Measurements from ENCODE around the gene ZNF507.
"Not testable (repeated sequence)": the region's sequence is repeated elsewhere in the genome, so short reads cannot be mapped to it uniquely, and the experiment has no call there.

The ZNF507 gene

GRCh38 chr19:32367948-32368536 is 22.6 kb downstream of the ZNF507 start:
- Mint-ChIP-seq H3K27ac (peak overlapping the region; percentile 42), H3K4me1 (peaks cover 15% of the 10 kb centered on the region), H3K36me3 (peaks cover 51% of the 10 kb centered on the region), H3K9me3 (no peaks in the 10 kb centered on the region), H3K4me3 (no peak overlapping the region), H3K27me3 (no peaks in the 10 kb centered on the region)
- ATAC-seq (ENCODE audit: low read depth) (no peak), DNase-seq (ENCODE audit: low spot score in 2 of 2) (no peak)

GRCh38 chr19:32368787-32369186 is 23.4 kb downstream of the ZNF507 start:
- ATAC-seq (ENCODE audit: low read depth) = no peak
- peaks cover 15% of the 10 kb centered on the region for H3K4me1 Mint-ChIP-seq
- no peak for DNase-seq (ENCODE audit: low spot score in 2 of 2)
- H3K27ac Mint-ChIP-seq = no peak overlapping the region
- H3K9me3 Mint-ChIP-seq = no peaks in the 10 kb centered on the region
- no peak overlapping the region for H3K4me3 Mint-ChIP-seq
- no peaks in the 10 kb centered on the region for H3K27me3 Mint-ChIP-seq
- H3K36me3 Mint-ChIP-seq = peaks cover 52% of the 10 kb centered on the region

- Mint-ChIP-seq H3K4me3 (no peak overlapping the region), H3K27me3 (no peaks in the 10 kb centered on the region), H3K36me3 (peaks cover 48% of the 10 kb centered on the region), H3K27ac (no peak overlapping the region), H3K9me3 (no peaks in the 10 kb centered on the region), H3K4me1 (peaks cover 2% of the 10 kb centered on the region)
- DNase-seq (ENCODE audit: low spot score in 2 of 2) (no peak), ATAC-seq (ENCODE audit: low read depth) (no peak)
Measured at GRCh38 chr19:32372726-32373517, 27.5 kb downstream of the ZNF507 start.

GRCh38 chr19:32373585-32374295 is 28.3 kb downstream of the ZNF507 start:
- no peaks in the 10 kb centered on the region for H3K27me3 Mint-ChIP-seq
- H3K27ac Mint-ChIP-seq = no peak overlapping the region
- H3K36me3 Mint-ChIP-seq = peaks cover 45% of the 10 kb centered on the region
- peaks cover 2% of the 10 kb centered on the region for H3K4me1 Mint-ChIP-seq
- DNase-seq (ENCODE audit: low spot score in 2 of 2) (no peak), ATAC-seq (ENCODE audit: low read depth) (no peak)
- no peaks in the 10 kb centered on the region for H3K9me3 Mint-ChIP-seq
- no peak overlapping the region for H3K4me3 Mint-ChIP-seq

- DNase-seq (ENCODE audit: low spot score in 2 of 2); H3K27ac Mint-ChIP-seq; H3K27me3 Mint-ChIP-seq; ATAC-seq (ENCODE audit: low read depth); H3K4me3 Mint-ChIP-seq; H3K4me1 Mint-ChIP-seq; H3K9me3 Mint-ChIP-seq: not testable (repeated sequence)
- peaks cover 43% of the 10 kb centered on the region for H3K36me3 Mint-ChIP-seq
Measured at GRCh38 chr19:32374362-32374761, 29.0 kb downstream of the ZNF507 start.

- not testable (repeated sequence) for ATAC-seq (ENCODE audit: low read depth); H3K27me3 Mint-ChIP-seq; H3K4me3 Mint-ChIP-seq; H3K27ac Mint-ChIP-seq; H3K4me1 Mint-ChIP-seq; DNase-seq (ENCODE audit: low spot score in 2 of 2); H3K9me3 Mint-ChIP-seq
- peaks cover 38% of the 10 kb centered on the region for H3K36me3 Mint-ChIP-seq
Measured at GRCh38 chr19:32377088-32377487, 31.7 kb downstream of the ZNF507 start.

- no peak for DNase-seq (ENCODE audit: low spot score in 2 of 2)
- Mint-ChIP-seq H3K27me3 (no peaks in the 10 kb centered on the region), H3K4me1 (no peaks in the 10 kb centered on the region), H3K9me3 (no peaks in the 10 kb centered on the region), H3K27ac (no peak overlapping the region), H3K36me3 (peaks cover 28% of the 10 kb centered on the region), H3K4me3 (no peak overlapping the region)
- ATAC-seq (ENCODE audit: low read depth) = no peak
Measured at GRCh38 chr19:32380269-32380668, 34.9 kb downstream of the ZNF507 start.

- Mint-ChIP-seq H3K27me3 (no peaks in the 10 kb centered on the region), H3K9me3 (no peaks in the 10 kb centered on the region), H3K27ac (no peak overlapping the region), H3K4me3 (no peak overlapping the region), H3K4me1 (no peaks in the 10 kb centered on the region), H3K36me3 (peaks cover 8% of the 10 kb centered on the region)
- ATAC-seq (ENCODE audit: low read depth) (no peak), DNase-seq (ENCODE audit: low spot score in 2 of 2) (no peak)
Measured at GRCh38 chr19:32387701-32388392, 42.4 kb downstream of the ZNF507 start.

- H3K36me3 Mint-ChIP-seq = peaks cover 6% of the 10 kb centered on the region
Measured at GRCh38 chr19:32388393-32388855, 43.0 kb downstream of the ZNF507 start.

GRCh38 chr19:32392901-32393300 is 47.5 kb downstream of the ZNF507 start:
- ATAC-seq (ENCODE audit: low read depth) = no peak
- peaks cover 10% of the 10 kb centered on the region for H3K36me3 Mint-ChIP-seq
- H3K9me3 Mint-ChIP-seq = no peaks in the 10 kb centered on the region
- no peak for DNase-seq (ENCODE audit: low spot score in 2 of 2)
- no peak overlapping the region for H3K27ac Mint-ChIP-seq
- H3K27me3 Mint-ChIP-seq = no peaks in the 10 kb centered on the region
- peaks cover 4% of the 10 kb centered on the region for H3K4me1 Mint-ChIP-seq
- no peak overlapping the region for H3K4me3 Mint-ChIP-seq

More at GRCh38 chr19:32388393-32388855, 43.0 kb downstream of the ZNF507 start:
- no peaks in the 10 kb centered on the region for H3K27me3 Mint-ChIP-seq
- H3K27ac Mint-ChIP-seq = no peak overlapping the region
- no peak for DNase-seq (ENCODE audit: low spot score in 2 of 2)
- H3K4me3 Mint-ChIP-seq = no peak overlapping the region
- no peaks in the 10 kb centered on the region for H3K9me3 Mint-ChIP-seq
- H3K4me1 Mint-ChIP-seq = peaks cover under 1% of the 10 kb centered on the region
- no peak for ATAC-seq (ENCODE audit: low read depth)

- H3K36me3 Mint-ChIP-seq = peaks cover 10% of the 10 kb centered on the region
- DNase-seq (ENCODE audit: low spot score in 2 of 2) = no peak
- no peaks in the 10 kb centered on the region for H3K27me3 Mint-ChIP-seq
- H3K9me3 Mint-ChIP-seq = no peaks in the 10 kb centered on the region
- peaks cover 4% of the 10 kb centered on the region for H3K4me1 Mint-ChIP-seq
- no peak overlapping the region for H3K27ac Mint-ChIP-seq
- ATAC-seq (ENCODE audit: low read depth) = no peak
- H3K4me3 Mint-ChIP-seq = no peak overlapping the region
Measured at GRCh38 chr19:32396046-32396652, 50.7 kb downstream of the ZNF507 start.

GRCh38 chr19:32397671-32398101 is 52.3 kb downstream of the ZNF507 start:
- ATAC-seq (ENCODE audit: low read depth) (no peak), DNase-seq (ENCODE audit: low spot score in 2 of 2) (no peak)
- Mint-ChIP-seq H3K27me3 (no peaks in the 10 kb centered on the region), H3K4me1 (peaks cover 8% of the 10 kb centered on the region), H3K4me3 (no peak overlapping the region), H3K27ac (no peak overlapping the region), H3K36me3 (peaks cover 8% of the 10 kb centered on the region), H3K9me3 (no peaks in the 10 kb centered on the region)

GRCh38 chr19:32401992-32402391 is 56.6 kb downstream of the ZNF507 start:
- peaks cover 5% of the 10 kb centered on the region for H3K4me1 Mint-ChIP-seq

More at GRCh38 chr19:32401992-32402391, 56.6 kb downstream of the ZNF507 start:
- no peaks in the 10 kb centered on the region for H3K27me3 Mint-ChIP-seq
- H3K9me3 Mint-ChIP-seq = no peaks in the 10 kb centered on the region
- DNase-seq (ENCODE audit: low spot score in 2 of 2) (no peak), ATAC-seq (ENCODE audit: low read depth) (no peak)
- H3K4me3 Mint-ChIP-seq = no peak overlapping the region
- H3K36me3 Mint-ChIP-seq = no peaks in the 10 kb centered on the region
- no peak overlapping the region for H3K27ac Mint-ChIP-seq

All from memory B cell (primary cell).